H1 (cell line): ENCODE measurements around the gene CES4A. TPM values are rescaled to one million over a fixed set of nuclear protein-coding genes. Genes with fewer than 3 reads are reported as not detected.
A peak's percentile ranks its signal among the peaks of the same experiment; 100 is the strongest.

Experiments
- CTCF ChIA-PET: fragments of 300-600 bp; sonication (Branson Sonifier 250); formaldehyde crosslinking; loops from one replicate; lab custom pipeline; 2021; ENCODE audit not compliant: partially characterized antibody; lab: Charles Lee
- POLR2A ChIA-PET: fragments of 300-600 bp; sonication (Branson Sonifier 250); formaldehyde crosslinking; loops from one replicate; lab custom pipeline; 2021; ENCODE audit warnings: inconsistent platforms; ENCODE audit not compliant: partially characterized antibody; lab: Charles Lee
- DNase-seq, 2 experiments: peaks; one replicate each; pipeline versions ENCODE4 v3.0.0 to v3.0.0-alpha.2; 2010 to 2022; ENCODE audit warnings: low spot score in 2 of 2, low read depth in 1 of 2, mixed read lengths in 1 of 2
- FAIRE-seq: peaks from 2 replicates; lab custom pipeline; 2011; peaks lifted over from hg19 to GRCh38; lab: Jason Lieb, UNC
- H2AFZ ChIP-seq: 2 replicates; pipeline ENCODE4 v1.8.1; 2012; ENCODE audit warnings: low read length, inconsistent platforms
- H2AK5ac ChIP-seq: 2 replicates; pipeline ENCODE4 v1.6.1; 2013; ENCODE audit warnings: low read depth, low read length
- H2BK120ac ChIP-seq: replicated peaks from 2 replicates; pipeline ENCODE3; 2013; ENCODE audit warnings: low read depth, low read length, inconsistent platforms
- H2BK12ac ChIP-seq: 2 replicates; pipeline ENCODE4 v1.6.1; 2013; ENCODE audit warnings: low read depth, low read length
- H2BK15ac ChIP-seq: 2 replicates; pipeline ENCODE4 v1.6.1; 2013; ENCODE audit warnings: low read length
- H2BK20ac ChIP-seq: 2 replicates; pipeline ENCODE4 v1.6.1; 2013; ENCODE audit warnings: low read length
- H2BK5ac ChIP-seq: 2 replicates; pipeline ENCODE4 v1.6.1; 2013; ENCODE audit warnings: low read depth, low read length
- H3K14ac ChIP-seq: 2 replicates; pipeline ENCODE4 v1.6.1; 2013; ENCODE audit warnings: inconsistent platforms; ENCODE audit not compliant: insufficient read length
- H3K18ac ChIP-seq: 2 replicates; pipeline ENCODE4 v1.6.1; 2013; ENCODE audit warnings: low read length; ENCODE audit errors: extremely low read depth
- H3K23ac ChIP-seq: 2 replicates; pipeline ENCODE4 v1.6.1; 2013; ENCODE audit warnings: inconsistent platforms; ENCODE audit not compliant: insufficient read length
- H3K23me2 ChIP-seq: 2 replicates; pipeline ENCODE4 v1.6.1; 2013; ENCODE audit warnings: low read depth, low read length
- H3K27ac ChIP-seq: 2 replicates; pipeline ENCODE4 v1.6.1; 2011; ENCODE audit warnings: low read depth, low read length, inconsistent platforms
- H3K27me3 ChIP-seq, 4 experiments: replicated peaks in 1 of 4; 1 replicate in 1 of 4; 2 replicates in 3 of 4; pipeline versions ENCODE4 v1.6.1 to v1.8.1; 2011 to 2013; ENCODE audit warnings: low read length in 3 of 4, mild to moderate bottlenecking in 3 of 4, inconsistent platforms in 2 of 4, mixed read lengths in 2 of 4, moderate library complexity in 1 of 4; ENCODE audit not compliant: control insufficient read depth in 3 of 4, insufficient read depth in 3 of 4; ENCODE audit errors: extremely low read depth in 1 of 4
- H3K36me3 ChIP-seq, 4 experiments: 2 replicates each; pipeline versions ENCODE4 v1.6.1 to v1.8.1; 2011 to 2013; ENCODE audit warnings: mild to moderate bottlenecking in 4 of 4, low read length in 3 of 4, moderate library complexity in 2 of 4, control low read depth in 1 of 4, inconsistent platforms in 1 of 4; ENCODE audit not compliant: insufficient read depth in 4 of 4, control insufficient read depth in 2 of 4
- H3K4ac ChIP-seq: replicated peaks from 2 replicates; pipeline ENCODE3; 2013; ENCODE audit warnings: low read length, low read depth, mixed read lengths, inconsistent platforms; ENCODE audit not compliant: insufficient read length
- H3K4me1 ChIP-seq, 4 experiments: replicated peaks in 1 of 4; 1 replicate in 1 of 4; 2 replicates in 3 of 4; pipeline versions ENCODE4 v1.6.1 to v1.8.1; 2011 to 2013; ENCODE audit warnings: low read length in 3 of 4, inconsistent platforms in 2 of 4, mixed read lengths in 1 of 4; ENCODE audit not compliant: insufficient read depth in 4 of 4, control insufficient read depth in 3 of 4
- H3K4me2 ChIP-seq, 2 experiments: 2 replicates each; pipeline versions ENCODE4 v1.6.1 to v1.8.1; 2011 to 2013; ENCODE audit warnings: low read depth in 2 of 2, low read length in 2 of 2, control low read depth in 1 of 2, inconsistent platforms in 1 of 2, mild to moderate bottlenecking in 1 of 2; ENCODE audit not compliant: insufficient read depth in 1 of 2
- H3K4me3 ChIP-seq, 4 experiments: fragments of 200-600, 300-600 bp in 1 of 4; sonication (generic), shearing (Covaris generic), sonication (Bioruptor Twin) in 1 of 4; 2 replicates each; pipeline versions ENCODE4 v1.5.1 to v1.8.1; 2011 to 2016; ENCODE audit warnings: low read length in 4 of 4, low read depth in 3 of 4, control low read depth in 2 of 4, inconsistent platforms in 2 of 4, mild to moderate bottlenecking in 2 of 4, mixed read lengths in 1 of 4, moderate library complexity in 1 of 4; ENCODE audit not compliant: insufficient read depth in 2 of 4; ENCODE audit errors: extremely low read depth in 1 of 4
- H3K56ac ChIP-seq: replicated peaks from 2 replicates; pipeline ENCODE3; 2013; ENCODE audit warnings: low read depth, mild to moderate bottlenecking, mixed read lengths, low read length, inconsistent platforms; ENCODE audit not compliant: insufficient read length
- H3K79me1 ChIP-seq: 2 replicates; pipeline ENCODE4 v1.6.1; 2013; ENCODE audit warnings: low read depth, low read length, control low read depth
- H3K79me2 ChIP-seq, 2 experiments: 2 replicates each; pipeline versions ENCODE4 v1.6.1 to v1.8.1; 2012 to 2013; ENCODE audit warnings: low read length in 2 of 2, mild to moderate bottlenecking in 2 of 2, inconsistent platforms in 1 of 2; ENCODE audit not compliant: insufficient read depth in 2 of 2, control insufficient read depth in 1 of 2
- H3K9ac ChIP-seq, 4 experiments: replicated peaks in 1 of 4; 1 replicate in 1 of 4; 2 replicates in 3 of 4; pipeline versions ENCODE4 v1.6.1 to v1.8.1; 2011 to 2013; ENCODE audit warnings: low read depth in 3 of 4, low read length in 3 of 4, control low read depth in 2 of 4, mild to moderate bottlenecking in 2 of 4, moderate library complexity in 2 of 4, inconsistent platforms in 1 of 4; ENCODE audit errors: extremely low read depth in 1 of 4
- H3K9me3 ChIP-seq, 2 experiments: 2 replicates each; pipeline versions ENCODE4 v1.6.1 to v1.8.1; 2012 to 2013; ENCODE audit warnings: mild to moderate bottlenecking in 2 of 2, moderate library complexity in 2 of 2, control low read depth in 1 of 2, inconsistent platforms in 1 of 2, low read depth in 1 of 2, low read length in 1 of 2, mixed read lengths in 1 of 2; ENCODE audit not compliant: insufficient read depth in 2 of 2
- H4K20me1 ChIP-seq, 2 experiments: replicated peaks in 1 of 2; 2 replicates each; pipeline versions ENCODE3 to v1.8.1; 2011 to 2013; ENCODE audit warnings: inconsistent platforms in 2 of 2, low read length in 2 of 2, mild to moderate bottlenecking in 1 of 2; ENCODE audit not compliant: insufficient read depth in 2 of 2, control insufficient read depth in 1 of 2
- H4K5ac ChIP-seq: 2 replicates; pipeline ENCODE4 v1.6.1; 2013; ENCODE audit warnings: low read length, low read depth, mixed read lengths, inconsistent platforms; ENCODE audit not compliant: insufficient read length
- H4K8ac ChIP-seq: 2 replicates; pipeline ENCODE4 v1.8.0; 2013; ENCODE audit warnings: mild to moderate bottlenecking, moderate library complexity, low read length, inconsistent platforms; ENCODE audit not compliant: insufficient read depth; ENCODE audit errors: extremely low read depth
- H4K91ac ChIP-seq: replicated peaks from 2 replicates; pipeline ENCODE3; 2013; ENCODE audit warnings: low read length, mixed read lengths, inconsistent platforms; ENCODE audit not compliant: insufficient read length
- CBX5 ChIP-seq: fragments of 300-800, 300-1000 bp; sonication (generic); IDR thresholded peaks from 2 replicates; pipeline ENCODE4 v1.7.1; 2016; ENCODE audit warnings: antibody characterized with exemption, low read length, low read depth
- E2F6 ChIP-seq: IDR thresholded peaks from 2 replicates; pipeline ENCODE4 v1.6.1; 2012; ENCODE audit warnings: inconsistent platforms
- HDAC6 ChIP-seq: IDR thresholded peaks from one replicate; pipeline ENCODE4 v1.7.1; 2012; ENCODE audit warnings: low read depth, mild to moderate bottlenecking, inconsistent platforms, low read length, moderate library complexity
- KDM4A ChIP-seq: IDR thresholded peaks from one replicate; pipeline ENCODE4 v1.7.1; 2012; ENCODE audit warnings: low read depth, mild to moderate bottlenecking, moderate library complexity, low read length, inconsistent platforms; ENCODE audit not compliant: severe bottlenecking
- POLR2A ChIP-seq, 2 experiments: IDR thresholded peaks; 1 replicate in 1 of 2; 2 replicates in 1 of 2; pipeline ENCODE4 v1.6.1; 2011; ENCODE audit warnings: low read depth in 2 of 2, low read length in 2 of 2, mild to moderate bottlenecking in 2 of 2; ENCODE audit errors: control extremely low read depth in 1 of 2
- POU5F1 ChIP-seq: IDR thresholded peaks from 2 replicates; pipeline ENCODE4 v1.6.1; 2011; ENCODE audit warnings: low read depth, mild to moderate bottlenecking, low read length, moderate library complexity
- RBBP5 ChIP-seq: IDR thresholded peaks from 2 replicates; pipeline ENCODE4 v1.7.1; 2012; ENCODE audit warnings: low read depth, mild to moderate bottlenecking, inconsistent platforms, low read length, moderate library complexity, borderline replicate concordance
- SIN3A ChIP-seq, 2 experiments: IDR thresholded peaks in 1 of 2; conservative IDR thresholded peaks in 1 of 2; 2 replicates each; pipeline ENCODE4 v1.6.1; 2011 to 2012; ENCODE audit warnings: low read length in 2 of 2, improper control_type of control experiment in 1 of 2, low read depth in 1 of 2, mild to moderate bottlenecking in 1 of 2
- SUZ12 ChIP-seq: fragments of 200-600 bp; sonication (generic); IDR thresholded peaks from 2 replicates; pipeline ENCODE4 v1.6.1; 2012; ENCODE audit warnings: mild to moderate bottlenecking, inconsistent platforms, low read length, moderate library complexity, mixed read lengths
- TBP ChIP-seq: IDR thresholded peaks from 2 replicates; pipeline ENCODE4 v1.6.1; 2011; ENCODE audit warnings: low read depth, low read length, improper control_type of control experiment
- WGBS, 2 experiments: shearing (Covaris generic) in 1 of 2; methylation state at CpG; one replicate each; pipeline versions ENCODE4 v1.1.6 to v1.1.7; 2013 to 2015; ENCODE audit warnings: low lambda C conversion rate in 2 of 2, mixed read lengths in 2 of 2, inconsistent platforms in 1 of 2, low coverage in 1 of 2, missing lambda C conversion rate in 1 of 2; ENCODE audit not compliant: insufficient replicate concordance in 2 of 2, insufficient coverage in 1 of 2, insufficient read length in 1 of 2; ENCODE audit errors: extremely low coverage in 1 of 2, missing lambda C conversion rate in 1 of 2; 5-methylcytosine and 5-hydroxymethylcytosine counted together
- polyA plus RNA-seq, 7 experiments: library from polyadenylated mRNA; depleted of rRNA in 3 of 7; stranded (reverse) in 5 of 7; unstranded in 2 of 7; fragments of >200 nt in 5 of 7; fragments of 200-250 nt in 2 of 7; gene quantifications; 1 replicate in 5 of 7; 2 replicates in 1 of 7; 4 replicates in 1 of 7; pipeline versions ENCODE4 v1.2.1 to v1.2.3, GENCODE V29; 2011 to 2013; ENCODE audit warnings: missing spikeins in 2 of 7, mixed read lengths in 2 of 7
- total RNA-seq: library from RNA; stranded (reverse); fragmentation: NEBNext Ultra II Directional; extraction: Animal tissue kit (Norgen Biotek cat#: 25700); gene quantifications from 2 replicates; pipeline ENCODE4 v1.2.1, GENCODE V29; 2021

CES4A gene
- total and polyA plus RNA-seq, 2 of the 8 experiments (the other 6 are each of a cell fraction or from before 2014, with no cell fraction given): 0.93 to 1.5 TPM

DNA sequence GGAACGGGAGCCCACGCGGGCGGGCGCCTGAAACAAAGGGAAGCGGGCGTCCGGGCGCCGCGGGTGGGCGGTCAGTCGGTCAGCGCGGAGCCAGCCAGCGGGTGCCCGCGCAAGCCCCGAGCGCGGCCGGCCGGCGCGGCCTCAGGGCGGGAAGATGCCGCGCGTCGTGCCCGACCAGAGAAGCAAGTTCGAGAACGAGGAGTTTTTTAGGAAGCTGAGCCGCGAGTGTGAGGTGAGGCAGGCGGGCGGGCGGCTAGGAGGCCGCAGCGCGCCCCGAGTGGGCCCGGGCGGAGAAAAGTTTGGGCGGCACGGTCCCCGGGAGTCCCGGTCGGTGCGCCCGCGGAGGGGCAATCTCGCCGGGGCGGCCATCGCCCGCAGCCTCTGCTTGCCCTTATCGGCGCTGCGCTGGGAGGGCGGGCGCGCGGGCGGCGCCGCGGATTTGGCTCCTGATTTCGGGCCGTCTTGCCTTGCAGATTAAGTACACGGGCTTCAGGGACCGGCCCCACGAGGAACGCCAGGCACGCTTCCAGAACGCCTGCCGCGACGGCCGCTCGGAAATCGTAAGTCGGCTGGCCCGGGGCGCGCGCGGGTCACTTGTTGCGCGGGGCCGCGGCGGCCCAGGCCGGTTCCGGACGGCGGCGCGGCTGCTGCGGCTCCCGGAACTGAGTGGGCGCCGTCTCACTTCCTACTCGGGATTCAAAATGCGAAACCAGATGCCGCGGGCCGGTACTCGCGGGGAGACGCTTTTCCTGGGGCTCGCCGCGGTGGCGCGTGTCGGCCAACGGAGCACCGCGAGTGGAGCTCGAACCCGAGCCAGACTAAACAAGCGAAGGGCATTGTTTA, 41.1 kb downstream of the CES4A start:
- Histone ChIP-seq H2BK15ac (no peak overlapping the region), H4K91ac (no peak overlapping the region), H3K27ac (no peak overlapping the region; the same call in 1 of the 2 replicates), H2BK20ac (no peak overlapping the region), H4K5ac (no peak overlapping the region), H3K4me2 (peak overlapping the region; percentile 80 to 95), H3K9ac (peak overlapping the region; percentile 62 to 88 (median 70); a peak in 6 of 7 replicates), H4K20me1 (peaks cover 0 to 3% of the 10 kb centered on the region in 2 experiments), H3K23ac (no peak overlapping the region), H3K79me2 (peaks cover 0 to 33% of the 10 kb centered on the region in 2 experiments; a peak in 2 of 4 replicates), H2BK120ac (no peak overlapping the region), H3K27me3 (peaks cover 0 to 7% (median 3%) of the 10 kb centered on the region in 4 experiments; a peak in 2 of 7 replicates), H3K9me3 (no peaks in the 10 kb centered on the region; a peak in 1 of 4 replicates), H3K79me1 (no peaks in the 10 kb centered on the region; the same call in 1 of the 2 replicates), H3K18ac (peak overlapping the region; percentile 48), H3K36me3 (no peaks in the 10 kb centered on the region), H2BK12ac (no peak overlapping the region), H3K23me2 (peaks cover 5% of the 10 kb centered on the region; the same call in 1 of the 2 replicates), H3K14ac (no peak overlapping the region), H3K4ac (peak overlapping the region; percentile 66), H4K8ac (peak overlapping the region; percentile 95), H3K4me3 (peak overlapping the region; percentile 54 to 88 (median 84)), H2AFZ (no peak overlapping the region), H2AK5ac (no peak overlapping the region), H2BK5ac (no peak overlapping the region), H3K4me1 (peaks cover 0 to 4% (median 1%) of the 10 kb centered on the region in 4 experiments; a peak in 2 of 7 replicates), H3K56ac (peak overlapping the region; percentile 86)
- CTCF ChIA-PET: interaction anchor here (0.7 to 3.8 kb wide), 7 partner anchors 11 to 131 kb away, joined by 3 to 36 read pairs (median 11); partner anchors contain the start of genes FBXL8 and TRADD
- WGBS, 2 experiments: 2% methylated on average over 67 of the region's 123 CpGs; no CpG with 5 or more reads in 1 of the 2 experiments
- FAIRE-seq (no peak), DNase-seq (peak in 1 of 2 experiments; percentile 62)
- POLR2A ChIA-PET: interaction anchor here (0.9 to 1.8 kb wide), 9 partner anchors 9 to 122 kb away, joined by 3 to 6 read pairs (median 4); no protein-coding TSS in a partner anchor
- TF ChIP-seq HDAC6: no peak
- peak; percentile 29 to 42; a peak in 2 of 3 replicates for TF ChIP-seq POLR2A (IDR thresholded peaks at IDR 0.05; ENCODE audit: control extremely low read depth in 1 of 2, low read depth in 2 of 2, low read length in 2 of 2)
- TF ChIP-seq RBBP5: peak; percentile 87; the same call in 1 of the 2 replicates
- no peak for TF ChIP-seq SUZ12
- TF ChIP-seq TBP: no peak
- no peak for TF ChIP-seq SIN3A (conservative IDR thresholded peaks at IDR 0.05 in 1 of 2, IDR thresholded peaks at IDR 0.05 in 1 of 2; ENCODE audit: low read depth in 1 of 2, low read length in 2 of 2)
- TF ChIP-seq KDM4A: peak; percentile 90
- peak; percentile 32; the same call in 1 of the 2 replicates for TF ChIP-seq E2F6
- no peak for TF ChIP-seq CBX5
- TF ChIP-seq POU5F1: no peak
